ENCODE results near the gene METTL6.
A peak's percentile ranks its signal among the peaks of the same experiment; 100 is the strongest.
"Not testable (repeated sequence)": the region's sequence is repeated elsewhere in the genome, so short reads cannot be mapped to it uniquely, and the experiment has no call there.

The METTL6 gene

DNA sequence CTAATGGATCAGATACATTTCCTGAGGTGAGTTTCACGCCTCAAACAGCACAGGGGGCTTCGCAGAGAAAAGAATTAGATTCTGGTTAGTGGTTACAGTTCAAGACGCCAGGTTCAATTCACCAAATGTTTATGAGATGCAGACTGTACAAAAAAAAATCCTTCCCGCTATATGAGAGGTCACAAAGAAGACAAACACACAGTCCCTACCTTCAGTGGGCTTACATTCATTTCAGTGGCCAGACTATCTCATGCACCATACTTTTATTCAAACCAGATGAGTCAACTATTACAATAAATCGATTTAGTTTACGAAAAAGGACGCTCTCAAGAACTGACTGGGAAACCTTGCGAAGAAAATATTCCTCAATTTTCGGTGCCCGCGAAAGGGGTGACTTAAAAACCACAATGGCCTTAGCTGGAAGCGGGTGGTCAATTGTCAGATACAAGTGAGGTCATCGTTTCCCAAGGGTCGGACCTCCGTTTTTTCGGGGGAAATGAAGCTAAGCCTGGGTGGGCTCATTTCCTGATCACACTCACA is 695 bp downstream of the METTL6 start:
- TF ChIP-seq EZH2 (optimal IDR thresholded peaks at IDR 0.05; ENCODE audit: low read depth, low read length), result no peak
- TF ChIP-seq, protein P1, sequence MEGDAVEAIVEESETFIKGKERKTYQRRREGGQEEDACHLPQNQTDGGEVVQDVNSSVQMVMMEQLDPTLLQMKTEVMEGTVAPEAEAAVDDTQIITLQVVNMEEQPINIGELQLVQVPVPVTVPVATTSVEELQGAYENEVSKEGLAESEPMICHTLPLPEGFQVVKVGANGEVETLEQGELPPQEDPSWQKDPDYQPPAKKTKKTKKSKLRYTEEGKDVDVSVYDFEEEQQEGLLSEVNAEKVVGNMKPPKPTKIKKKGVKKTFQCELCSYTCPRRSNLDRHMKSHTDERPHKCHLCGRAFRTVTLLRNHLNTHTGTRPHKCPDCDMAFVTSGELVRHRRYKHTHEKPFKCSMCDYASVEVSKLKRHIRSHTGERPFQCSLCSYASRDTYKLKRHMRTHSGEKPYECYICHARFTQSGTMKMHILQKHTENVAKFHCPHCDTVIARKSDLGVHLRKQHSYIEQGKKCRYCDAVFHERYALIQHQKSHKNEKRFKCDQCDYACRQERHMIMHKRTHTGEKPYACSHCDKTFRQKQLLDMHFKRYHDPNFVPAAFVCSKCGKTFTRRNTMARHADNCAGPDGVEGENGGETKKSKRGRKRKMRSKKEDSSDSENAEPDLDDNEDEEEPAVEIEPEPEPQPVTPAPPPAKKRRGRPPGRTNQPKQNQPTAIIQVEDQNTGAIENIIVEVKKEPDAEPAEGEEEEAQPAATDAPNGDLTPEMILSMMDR (IDR thresholded peaks at IDR 0.05; ENCODE audit: low read length), result no peak
- no peak for TF ChIP-seq EZH2phosphoT487 (IDR thresholded peaks at IDR 0.05; ENCODE audit: low read length)
- DNase-seq, result no peak
- Histone ChIP-seq H3K9ac (ENCODE audit: low read length) (peak overlapping the region; percentile 89), H3K79me2 (ENCODE audit: low read length) (peaks cover 51% of the 10 kb centered on the region), H3K4me3 (ENCODE audit: low read length) (peak overlapping the region; percentile 98), H3K27ac (ENCODE audit: low read length) (no peak overlapping the region), H3K4me1 (ENCODE audit: low read length) (peaks cover 11% of the 10 kb centered on the region), H4K20me1 (ENCODE audit: insufficient read depth, low read length) (no peaks in the 10 kb centered on the region), H2AFZ (ENCODE audit: low read length) (peak overlapping the region; percentile 98), H3K9me2 (replicated peaks; ENCODE audit: insufficient read depth, low read length) (no peaks in the 10 kb centered on the region), H3K36me3 (replicated peaks; ENCODE audit: insufficient read depth, low read length) (no peaks in the 10 kb centered on the region), H3K4me2 (ENCODE audit: low read depth, low read length) (peak overlapping the region; percentile 81), H3F3A (ENCODE audit: insufficient read depth, low read length) (no peaks in the 10 kb centered on the region), H3K27me3 (replicated peaks; ENCODE audit: insufficient read depth, low read length) (no peaks in the 10 kb centered on the region), H3K9me3 (replicated peaks; ENCODE audit: insufficient read depth, low read length) (no peaks in the 10 kb centered on the region)

GRCh38 chr3:15420871-15421270 is 6.5 kb downstream of the METTL6 start:
- Histone ChIP-seq H3K36me3 (replicated peaks; ENCODE audit: insufficient read depth, low read length) (no peaks in the 10 kb centered on the region), H4K20me1 (ENCODE audit: insufficient read depth, low read length) (no peaks in the 10 kb centered on the region), H3F3A (ENCODE audit: insufficient read depth, low read length) (no peaks in the 10 kb centered on the region), H3K9me2 (replicated peaks; ENCODE audit: insufficient read depth, low read length) (no peaks in the 10 kb centered on the region), H3K79me2 (ENCODE audit: low read length) (no peaks in the 10 kb centered on the region), H3K27me3 (replicated peaks; ENCODE audit: insufficient read depth, low read length) (no peaks in the 10 kb centered on the region), H3K4me1 (ENCODE audit: low read length) (no peaks in the 10 kb centered on the region), H3K9me3 (replicated peaks; ENCODE audit: insufficient read depth, low read length) (no peaks in the 10 kb centered on the region), H3K9ac (ENCODE audit: low read length) (no peak overlapping the region), H3K4me3 (ENCODE audit: low read length) (no peak overlapping the region), H3K27ac (ENCODE audit: low read length) (no peak overlapping the region), H2AFZ (ENCODE audit: low read length) (no peak overlapping the region), H3K4me2 (ENCODE audit: low read depth, low read length) (no peak overlapping the region)
- TF ChIP-seq EZH2 (optimal IDR thresholded peaks at IDR 0.05; ENCODE audit: low read depth, low read length) (no peak), EZH2phosphoT487 (IDR thresholded peaks at IDR 0.05; ENCODE audit: low read length) (no peak)
- TF ChIP-seq, protein P1 (IDR thresholded peaks at IDR 0.05; ENCODE audit: low read length), result no peak
- no peak for DNase-seq

GRCh38 chr3:15410966-15411365 is 16.4 kb downstream of the METTL6 start:
- not testable (repeated sequence) for H3K36me3 ChIP-seq (replicated peaks; ENCODE audit: insufficient read depth, low read length); H3K4me2 ChIP-seq (ENCODE audit: low read depth, low read length); H3K9me2 ChIP-seq (replicated peaks; ENCODE audit: insufficient read depth, low read length); H3K27me3 ChIP-seq (replicated peaks; ENCODE audit: insufficient read depth, low read length); H2AFZ ChIP-seq (ENCODE audit: low read length); H3F3A ChIP-seq (ENCODE audit: insufficient read depth, low read length); H3K79me2 ChIP-seq (ENCODE audit: low read length); H3K4me1 ChIP-seq (ENCODE audit: low read length); H4K20me1 ChIP-seq (ENCODE audit: insufficient read depth, low read length); H3K27ac ChIP-seq (ENCODE audit: low read length); H3K4me3 ChIP-seq (ENCODE audit: low read length); DNase-seq; H3K9me3 ChIP-seq (replicated peaks; ENCODE audit: insufficient read depth, low read length); H3K9ac ChIP-seq (ENCODE audit: low read length)

DNA sequence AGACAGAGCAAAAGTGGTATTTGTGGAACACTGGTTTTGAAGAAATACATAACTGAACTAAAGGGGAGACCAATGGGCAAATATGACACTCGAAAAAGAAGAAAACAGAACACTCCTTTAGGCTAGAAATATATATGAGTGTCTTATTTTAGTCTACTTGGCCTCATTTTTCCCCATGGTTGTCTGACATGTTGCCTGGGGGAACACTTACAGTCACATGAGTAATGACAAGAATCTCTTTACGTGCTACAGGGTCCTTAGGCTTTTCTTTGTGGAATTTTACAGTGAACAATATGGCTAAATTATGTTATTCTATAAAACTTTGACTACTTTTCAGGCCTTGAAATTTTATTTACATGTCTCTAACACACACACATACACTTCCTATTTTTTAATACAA is 17.6 kb downstream of the METTL6 start:
- no peak for DNase-seq
- no peaks in the 10 kb centered on the region for H3K79me2 ChIP-seq (ENCODE audit: low read length)
- 0 out of 2 replicates have a peak, but pooled peaks cover 2% of the 10 kb centered on the region for H3K36me3 ChIP-seq (replicated peaks; ENCODE audit: insufficient read depth, low read length)

More for the DNA sequence above, 17.6 kb downstream of the METTL6 start:
- H3K27ac ChIP-seq (ENCODE audit: low read length), result no peak overlapping the region
- no peak for TF ChIP-seq EZH2phosphoT487 (IDR thresholded peaks at IDR 0.05; ENCODE audit: low read length)
- TF ChIP-seq EZH2 (optimal IDR thresholded peaks at IDR 0.05; ENCODE audit: low read depth, low read length), result no peak
- TF ChIP-seq, protein P1 (IDR thresholded peaks at IDR 0.05; ENCODE audit: low read length), result no peak
- H3K9me2 ChIP-seq (replicated peaks; ENCODE audit: insufficient read depth, low read length), result no peaks in the 10 kb centered on the region
- no peak overlapping the region for H3K9ac ChIP-seq (ENCODE audit: low read length)
- no peaks in the 10 kb centered on the region for H3K9me3 ChIP-seq (replicated peaks; ENCODE audit: insufficient read depth, low read length)
- H4K20me1 ChIP-seq (ENCODE audit: insufficient read depth, low read length), result no peaks in the 10 kb centered on the region
- H3K4me1 ChIP-seq (ENCODE audit: low read length), result no peaks in the 10 kb centered on the region
- H2AFZ ChIP-seq (ENCODE audit: low read length), result no peak overlapping the region
- no peak overlapping the region for H3K4me3 ChIP-seq (ENCODE audit: low read length)
- H3F3A ChIP-seq (ENCODE audit: insufficient read depth, low read length), result no peaks in the 10 kb centered on the region
- no peak overlapping the region for H3K4me2 ChIP-seq (ENCODE audit: low read depth, low read length)
- H3K27me3 ChIP-seq (replicated peaks; ENCODE audit: insufficient read depth, low read length), result no peaks in the 10 kb centered on the region
